GM13976 (cell line): Measurements from ENCODE around the gene THSD4.

Experiments used
- DNase-seq: peaks from one replicate; pipeline ENCODE4 v3.0.0; 2012; ENCODE audit warnings: low spot score
- in situ Hi-C: fragments of 300-500 bp; cut with MboI; formaldehyde crosslinking; loops from one replicate; pipeline ENCODE4 v1.12.0; 2022; ENCODE audit warnings: low sequenced_read_pairs, mixed read lengths, inconsistent platforms; ENCODE audit not compliant: unreplicated experiment
- TF ChIP-seq, protein P1 (sequence below): IDR thresholded peaks from 2 replicates; pipeline ENCODE4 v1.5.1; 2012; ENCODE audit warnings: borderline replicate concordance, mild to moderate bottlenecking; ENCODE audit not compliant: insufficient read depth; ENCODE audit errors: extremely low read depth, missing control alignments, control extremely low read depth

The THSD4 gene

DNA sequence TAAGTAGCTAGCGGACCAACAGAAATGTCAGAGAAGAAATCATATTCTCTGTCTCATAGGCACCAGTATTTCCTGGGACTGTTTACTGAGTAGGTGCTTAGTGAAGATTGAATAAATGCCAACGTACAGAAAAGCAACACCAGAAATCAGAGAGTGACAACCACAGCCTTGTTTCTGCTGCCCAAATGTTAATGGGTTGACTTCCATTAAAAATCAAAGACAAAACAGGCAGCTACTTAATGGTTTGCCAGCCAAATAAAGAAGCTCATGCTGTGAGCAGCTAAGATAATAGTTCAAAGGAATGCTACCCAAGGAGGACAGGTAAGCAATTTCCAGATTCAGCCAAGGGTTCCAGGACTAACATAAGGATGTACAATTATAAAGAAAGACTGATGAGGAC, 270.7 kb downstream of the THSD4 start:
- no peak for DNase-seq
- in situ Hi-C loops, result no loop called here
- TF ChIP-seq, protein P1, sequence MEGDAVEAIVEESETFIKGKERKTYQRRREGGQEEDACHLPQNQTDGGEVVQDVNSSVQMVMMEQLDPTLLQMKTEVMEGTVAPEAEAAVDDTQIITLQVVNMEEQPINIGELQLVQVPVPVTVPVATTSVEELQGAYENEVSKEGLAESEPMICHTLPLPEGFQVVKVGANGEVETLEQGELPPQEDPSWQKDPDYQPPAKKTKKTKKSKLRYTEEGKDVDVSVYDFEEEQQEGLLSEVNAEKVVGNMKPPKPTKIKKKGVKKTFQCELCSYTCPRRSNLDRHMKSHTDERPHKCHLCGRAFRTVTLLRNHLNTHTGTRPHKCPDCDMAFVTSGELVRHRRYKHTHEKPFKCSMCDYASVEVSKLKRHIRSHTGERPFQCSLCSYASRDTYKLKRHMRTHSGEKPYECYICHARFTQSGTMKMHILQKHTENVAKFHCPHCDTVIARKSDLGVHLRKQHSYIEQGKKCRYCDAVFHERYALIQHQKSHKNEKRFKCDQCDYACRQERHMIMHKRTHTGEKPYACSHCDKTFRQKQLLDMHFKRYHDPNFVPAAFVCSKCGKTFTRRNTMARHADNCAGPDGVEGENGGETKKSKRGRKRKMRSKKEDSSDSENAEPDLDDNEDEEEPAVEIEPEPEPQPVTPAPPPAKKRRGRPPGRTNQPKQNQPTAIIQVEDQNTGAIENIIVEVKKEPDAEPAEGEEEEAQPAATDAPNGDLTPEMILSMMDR, result no peak

- no peak for DNase-seq
- in situ Hi-C loops, result no loop called here
- TF ChIP-seq, protein P1, result no peak
Measured at GRCh38 chr15:71386448-71387236, 271.4 kb downstream of the THSD4 start.

DNA sequence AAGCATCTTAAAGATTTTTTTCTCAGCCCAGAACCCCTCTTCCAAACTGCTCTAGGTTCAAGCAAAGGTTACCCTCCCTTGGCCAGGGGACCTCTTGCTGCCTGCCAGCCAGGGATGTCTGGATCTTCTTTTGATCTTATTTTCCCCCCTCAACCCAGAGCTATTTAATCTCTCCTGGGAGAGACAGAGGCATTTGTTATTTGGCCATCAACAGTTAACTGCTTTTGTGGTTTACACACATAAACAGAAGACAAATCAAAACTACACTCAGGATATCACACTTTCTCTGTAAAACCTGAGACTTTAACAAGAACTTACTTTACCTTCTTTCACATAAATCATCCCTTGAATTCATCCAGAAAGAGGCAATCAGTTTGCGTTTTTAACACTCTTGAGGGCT, 272.5 kb downstream of the THSD4 start:
- TF ChIP-seq, protein P1, result no peak
- in situ Hi-C loops, result no loop called here
- DNase-seq, result no peak

- DNase-seq, result no peak
- in situ Hi-C loops, result no loop called here
- TF ChIP-seq, protein P1, result no peak
Measured at GRCh38 chr15:71390096-71390495, 274.8 kb downstream of the THSD4 start.

DNA sequence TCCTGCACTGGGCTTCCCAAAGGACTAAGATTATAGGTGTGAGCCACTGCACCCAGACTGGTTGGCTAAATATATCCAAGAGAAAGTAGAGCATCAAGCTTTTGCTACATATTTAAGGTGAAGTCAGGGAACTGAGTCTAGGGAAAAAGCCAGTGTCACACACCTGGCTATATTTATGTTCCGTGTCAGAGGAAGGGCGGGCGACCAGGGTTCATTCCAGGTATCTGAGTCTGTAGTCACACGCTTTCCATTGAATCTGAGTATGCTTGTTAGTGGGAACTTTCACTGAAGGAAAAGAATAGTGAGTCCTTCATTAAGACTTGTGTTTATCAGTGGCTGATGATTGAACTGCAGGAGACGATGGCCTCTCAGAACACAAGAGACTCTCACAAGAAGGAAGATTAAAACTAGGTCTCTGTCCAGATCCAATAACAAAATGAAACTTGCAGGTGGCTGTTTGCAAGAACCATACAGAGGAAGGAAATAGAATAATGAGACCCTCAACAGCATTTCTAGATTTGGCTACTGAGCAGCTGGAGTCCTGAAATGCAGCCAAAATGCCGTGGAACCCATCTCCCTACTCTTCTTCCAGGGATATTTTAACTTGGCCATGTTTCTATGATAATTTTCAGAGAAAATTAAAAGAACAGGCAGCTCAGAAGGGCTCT, 276.3 kb downstream of the THSD4 start:
- TF ChIP-seq, protein P1, result no peak
- DNase-seq, result no peak
- in situ Hi-C loops, result no loop called here

DNA sequence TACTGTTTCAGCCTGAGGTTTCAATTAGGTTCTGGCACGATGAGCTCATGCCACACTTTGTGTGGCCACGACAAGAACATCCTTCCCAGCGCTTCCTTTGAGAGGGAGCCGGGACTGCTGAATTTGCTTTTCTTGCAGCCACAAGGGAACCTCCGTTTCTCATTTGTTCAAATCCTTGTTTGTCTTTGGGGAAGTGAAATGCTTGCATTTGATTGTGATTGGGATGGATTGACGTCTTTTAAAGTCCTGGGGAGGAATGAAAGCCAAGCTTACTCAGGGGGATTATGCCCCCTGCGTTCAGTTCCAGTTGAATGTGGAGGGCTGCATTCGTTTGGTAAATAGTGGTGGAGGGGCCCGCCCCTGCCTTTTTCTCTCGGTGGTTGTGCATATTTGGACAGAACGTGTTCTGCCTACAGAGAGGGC, 277.6 kb downstream of the THSD4 start:
- no peak for DNase-seq
- TF ChIP-seq, protein P1, result no peak
- in situ Hi-C loops, result no loop called here
